Renal pelvis (tissue), 4 donors: ENCODE data around the gene LRRC38. TPM values are rescaled to one million over a fixed set of nuclear protein-coding genes. Genes with fewer than 3 reads are reported as not detected.

Experiments
- DNase-seq: peaks from one replicate; pipeline ENCODE4 v3.0.0-alpha.2; 2013
- polyA plus RNA-seq, 3 donors: library from polyadenylated mRNA; unstranded; fragments of 120-200 nt; gene quantifications; one replicate each; pipeline ENCODE4 v1.2.1, GENCODE V29; 2013; ENCODE audit not compliant: insufficient read length in 3 of 3

The LRRC38 gene
- polyA plus RNA-seq, 3 donors, result 0.16 TPM; not detected in 2

DNA sequence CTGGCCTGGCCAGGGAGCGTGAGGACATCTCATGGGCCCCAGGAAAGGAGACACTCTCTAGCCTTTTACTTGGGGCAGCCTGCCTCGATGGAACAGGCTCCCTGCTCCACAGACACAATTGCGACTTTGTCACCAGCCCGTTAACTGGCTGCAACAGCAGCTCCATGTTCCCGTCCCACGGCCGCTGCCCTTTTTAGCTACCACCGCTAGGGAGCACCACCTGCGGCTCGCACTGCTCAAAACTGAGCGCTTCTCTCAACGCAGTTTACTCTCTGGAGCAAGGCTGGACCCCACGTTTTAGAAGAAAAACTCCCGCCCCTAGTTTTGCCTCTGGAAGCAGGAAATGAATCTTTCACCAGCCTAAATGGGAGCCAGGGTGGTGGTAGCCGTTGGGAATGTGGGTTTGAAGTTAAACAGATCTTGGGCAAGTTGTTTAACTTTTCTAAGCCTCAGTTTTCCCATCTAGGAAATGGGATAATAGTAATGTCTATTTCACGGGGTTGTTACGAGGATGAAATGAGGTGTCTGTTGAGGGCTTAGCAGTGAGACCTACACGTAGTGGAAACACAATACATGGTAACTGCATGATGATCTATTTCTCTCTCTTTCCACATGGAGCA, 3.5 kb upstream of the LRRC38 start:
- DNase-seq, result no peak

DNA sequence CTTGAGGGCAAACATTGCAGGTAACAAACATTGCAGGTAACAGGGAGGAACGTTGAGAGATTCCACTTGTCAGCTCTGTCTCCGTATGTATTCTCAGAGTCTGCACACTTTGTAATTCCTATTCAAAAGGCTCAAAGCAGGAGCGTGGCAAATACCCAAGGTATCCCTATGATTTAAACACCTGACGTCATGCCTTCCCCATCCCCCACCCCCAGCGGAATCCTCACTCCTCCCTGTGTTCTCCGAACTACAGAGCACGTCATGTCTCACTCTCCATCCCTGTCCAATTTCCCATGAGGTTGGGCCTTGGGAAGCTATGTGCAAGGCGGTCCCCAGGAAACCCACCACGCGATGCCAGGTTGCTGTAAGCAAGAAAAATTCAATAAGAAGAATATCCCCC, 2.8 kb upstream of the LRRC38 start:
- DNase-seq, result no peak

GRCh38 chr1:13514821-13515220, 1.0 kb upstream of the LRRC38 start:
- DNase-seq, result no peak

GRCh38 chr1:13513063-13513894, 524 bp downstream of the LRRC38 start:
- no peak for DNase-seq

GRCh38 chr1:13512472-13512871, 1.3 kb downstream of the LRRC38 start:
- DNase-seq, result no peak

GRCh38 chr1:13510499-13510898, 3.3 kb downstream of the LRRC38 start:
- DNase-seq, result no peak

- DNase-seq, result no peak
Measured at GRCh38 chr1:13507075-13507474, 6.7 kb downstream of the LRRC38 start.

DNA sequence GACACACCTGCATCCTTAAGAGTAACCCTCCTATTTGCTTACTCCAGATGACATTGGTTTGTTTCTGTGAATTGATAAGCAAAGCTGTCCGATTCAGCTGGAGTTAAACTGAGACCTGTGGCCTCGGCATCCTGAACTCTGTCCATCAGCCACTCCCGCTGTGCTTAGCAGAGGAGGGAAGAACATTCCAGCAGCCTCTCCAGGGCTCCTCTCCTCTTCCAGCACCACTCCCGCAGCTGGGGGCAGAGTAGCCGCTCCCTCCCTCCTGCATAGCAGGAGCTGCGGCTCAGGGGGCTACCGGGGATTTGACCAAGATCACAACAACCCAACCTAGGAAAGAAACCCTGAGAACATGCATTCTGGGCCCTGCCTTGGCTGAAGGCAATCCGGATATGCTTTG, 8.8 kb downstream of the LRRC38 start:
- no peak for DNase-seq

GRCh38 chr1:13500806-13501205, 13.0 kb downstream of the LRRC38 start:
- no peak for DNase-seq

GRCh38 chr1:13499422-13499821, 14.4 kb downstream of the LRRC38 start:
- no peak for DNase-seq

DNA sequence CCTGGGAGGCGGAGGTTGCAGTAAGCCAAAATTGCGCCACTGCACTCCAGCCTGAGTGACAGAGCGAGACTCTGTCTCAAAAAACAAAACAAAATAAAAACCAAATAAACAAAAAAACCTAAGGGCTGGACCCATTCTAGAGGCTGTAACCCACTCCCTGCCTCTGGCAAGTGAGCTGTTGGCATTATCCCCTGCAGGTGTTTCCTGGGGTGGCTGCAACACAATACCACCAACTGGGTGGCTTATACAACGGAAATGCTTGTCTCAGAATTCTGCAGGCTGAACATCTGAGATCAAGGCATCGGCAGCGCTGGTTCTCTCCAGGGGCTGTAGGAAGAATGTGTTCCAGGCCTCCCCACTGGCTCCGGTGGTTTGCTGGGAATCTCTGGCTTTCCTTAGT, 15.2 kb downstream of the LRRC38 start:
- DNase-seq, result no peak

GRCh38 chr1:13495186-13495585, 18.6 kb downstream of the LRRC38 start:
- no peak for DNase-seq

GRCh38 chr1:13494712-13495111, 19.1 kb downstream of the LRRC38 start:
- no peak for DNase-seq

DNA sequence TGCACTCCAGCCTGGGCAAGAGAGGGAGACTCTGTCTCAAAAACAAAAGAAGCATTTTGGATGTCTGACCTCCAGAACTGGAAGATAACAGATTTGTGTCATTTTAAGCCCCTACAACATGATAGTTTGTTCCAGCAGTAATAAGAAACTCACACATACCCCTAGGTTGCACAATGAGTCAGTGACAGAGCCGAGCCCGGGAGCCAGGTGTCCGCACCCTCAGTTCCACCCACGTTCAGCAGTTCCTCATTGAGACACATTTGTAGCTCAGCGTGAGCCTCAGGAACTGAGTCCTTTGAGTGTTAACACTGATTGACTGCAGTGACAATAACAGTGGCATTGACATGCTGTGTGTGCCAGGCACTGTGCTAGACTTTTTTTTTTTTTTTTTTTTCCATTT, 19.8 kb downstream of the LRRC38 start:
- DNase-seq, result no peak

- DNase-seq, result no peak
Measured at GRCh38 chr1:13492711-13493110, 21.1 kb downstream of the LRRC38 start.

- DNase-seq, result no peak
Measured at GRCh38 chr1:13487957-13488356, 25.8 kb downstream of the LRRC38 start.

DNA sequence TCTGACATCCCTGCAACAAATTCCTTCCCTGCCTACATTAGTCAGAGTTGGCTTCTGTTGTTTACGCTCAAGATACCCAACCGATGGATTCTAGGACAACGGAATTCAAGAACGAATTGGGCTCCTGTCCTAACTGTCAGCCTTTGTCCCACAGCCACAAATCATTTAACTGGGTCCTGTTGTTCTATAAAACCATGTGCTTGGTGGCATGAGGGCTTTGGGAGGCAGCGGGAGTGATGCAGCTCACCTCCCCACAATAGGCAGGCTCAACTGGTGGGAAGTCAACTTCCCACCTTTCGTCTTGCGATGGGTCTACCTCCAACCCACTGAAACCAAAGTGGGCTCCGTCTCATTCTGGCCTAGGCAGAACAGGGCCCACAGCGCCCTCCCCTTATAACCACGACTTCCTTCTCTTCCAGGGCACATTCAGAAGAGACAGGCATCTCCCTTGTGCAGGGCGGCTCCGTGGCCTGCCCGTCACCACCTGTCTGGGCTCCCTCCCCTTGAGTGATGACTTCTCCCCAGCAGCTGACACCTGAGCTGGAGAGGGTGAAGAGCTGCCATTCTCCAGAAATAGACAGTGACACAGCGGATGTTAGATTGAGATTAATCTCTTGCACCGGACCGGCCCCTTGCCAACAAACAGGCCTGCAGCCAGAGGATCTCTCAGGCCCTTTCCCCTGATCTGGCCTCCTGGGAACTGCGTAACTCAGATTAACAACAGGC, 26.5 kb downstream of the LRRC38 start:
- no peak for DNase-seq

DNA sequence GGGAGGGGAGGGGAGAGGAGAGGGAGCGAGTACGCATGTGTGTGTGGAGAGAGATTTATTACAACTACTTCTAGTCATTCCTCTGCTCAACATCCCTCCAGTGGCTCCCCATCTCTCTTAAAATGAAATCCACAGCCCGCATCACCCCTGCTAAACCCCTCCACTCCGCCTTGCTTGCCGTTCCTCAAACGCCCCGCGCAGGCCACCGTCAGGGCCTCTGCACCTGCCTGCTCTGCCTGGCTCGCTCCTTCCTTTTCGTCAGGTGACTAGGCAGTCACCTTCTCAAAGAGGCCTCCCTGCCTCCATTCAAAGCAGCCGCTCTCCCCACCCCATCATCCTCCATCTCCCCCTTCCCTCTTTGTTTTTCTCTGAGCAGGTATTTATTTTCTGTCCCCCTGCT, 29.9 kb downstream of the LRRC38 start:
- no peak for DNase-seq

DNA sequence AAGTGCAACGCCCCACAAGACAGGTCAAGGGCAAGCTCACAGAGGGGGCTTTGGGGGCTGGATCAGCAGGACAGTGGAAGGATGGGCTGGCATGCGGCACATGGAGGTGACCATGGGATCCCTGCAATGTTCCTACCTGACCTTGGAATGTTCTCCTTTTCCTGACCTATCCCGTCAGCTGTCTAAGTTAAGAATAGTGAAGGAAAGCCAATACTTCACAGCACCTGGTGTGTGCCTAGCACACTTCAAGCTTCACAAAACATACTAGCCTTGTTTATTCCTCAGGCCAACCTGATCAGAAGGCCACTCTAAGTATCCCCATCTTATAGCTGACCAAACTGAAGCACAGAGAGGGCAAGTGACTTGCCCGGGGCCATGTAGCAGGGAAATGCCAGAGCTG, 31.2 kb downstream of the LRRC38 start:
- no peak for DNase-seq

DNA sequence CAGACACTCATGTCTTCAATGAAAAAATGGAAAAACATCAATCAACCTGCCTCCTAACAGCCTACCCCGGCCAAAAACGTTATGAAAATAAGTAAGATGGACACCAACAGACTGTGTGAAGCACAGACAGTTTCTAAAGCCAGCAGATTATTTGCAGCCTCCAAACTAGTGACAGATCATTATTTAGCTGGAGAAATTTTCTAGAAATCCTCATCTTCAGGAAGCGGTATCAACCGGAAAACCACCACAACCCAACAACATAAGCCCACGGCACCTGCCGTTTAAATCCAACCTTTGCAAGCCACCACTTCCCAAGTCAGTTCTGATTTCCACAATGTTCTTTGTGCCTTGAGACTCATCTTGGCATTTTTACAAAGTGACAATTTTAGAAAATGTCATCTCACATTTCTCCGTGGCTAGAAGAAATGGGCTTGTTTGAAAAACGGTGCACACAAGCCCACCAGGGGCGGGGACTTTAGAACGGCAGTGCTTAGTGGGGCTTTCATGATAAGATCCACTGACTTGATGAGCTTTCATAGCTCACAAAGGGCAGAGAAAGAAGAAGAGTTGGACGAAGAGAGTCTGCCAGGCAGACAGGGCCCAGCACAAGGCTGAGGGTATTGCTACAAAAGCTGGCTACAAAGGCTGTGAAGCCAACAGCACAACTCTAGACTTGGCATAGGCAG, 34.5 kb downstream of the LRRC38 start:
- no peak for DNase-seq

DNA sequence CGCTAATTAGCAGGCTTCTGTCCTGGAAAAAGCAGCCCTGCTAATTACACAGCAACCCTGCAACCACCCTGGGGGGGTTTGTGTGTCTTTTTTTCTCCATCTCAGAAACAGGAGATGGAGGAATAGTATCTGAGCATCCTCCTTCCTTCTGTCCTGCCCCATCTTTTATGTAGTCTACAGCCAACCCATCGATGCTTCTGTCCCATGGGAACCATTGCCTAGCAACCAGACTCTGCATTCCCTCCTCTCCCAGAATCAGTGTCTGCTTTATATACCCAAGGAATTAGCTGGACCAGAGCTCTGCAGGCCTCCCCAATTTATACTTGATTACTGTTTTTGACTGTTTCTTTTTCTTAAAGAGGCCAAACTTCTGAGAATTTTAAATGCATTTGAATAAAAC, 35.1 kb downstream of the LRRC38 start:
- no peak for DNase-seq

- peak; percentile 38 for DNase-seq
Measured at GRCh38 chr1:13469343-13469742, 44.5 kb downstream of the LRRC38 start.
